H9 (cell line): Measurements from ENCODE around the gene TUBB2B. TPM values are rescaled to one million over a fixed set of nuclear protein-coding genes. Genes with fewer than 3 reads are reported as not detected.

Source experiments
- DNase-seq: peaks from one replicate; pipeline ENCODE4 v3.0.0-alpha.2; 2017
- H2AFZ ChIP-seq: one replicate; pipeline ENCODE4 v1.6.1; 2013; ENCODE audit warnings: mild to moderate bottlenecking, low read length, control low read depth, moderate library complexity
- H2AK5ac ChIP-seq: 2 replicates; pipeline ENCODE4 v1.6.1; 2013; ENCODE audit warnings: low read length, control low read depth, mixed read lengths; ENCODE audit not compliant: insufficient read length
- H2BK120ac ChIP-seq: one replicate; pipeline ENCODE4 v1.6.1; 2013; ENCODE audit warnings: low read depth, mild to moderate bottlenecking, low read length, control low read depth, inconsistent platforms; ENCODE audit not compliant: poor library complexity, severe bottlenecking
- H2BK12ac ChIP-seq: 2 replicates; pipeline ENCODE4 v1.6.1; 2013; ENCODE audit warnings: low read length, control low read depth, mixed read lengths, low read depth; ENCODE audit not compliant: insufficient read length
- H2BK15ac ChIP-seq: 2 replicates; pipeline ENCODE4 v1.6.1; 2013; ENCODE audit warnings: low read depth, low read length, control low read depth
- H2BK20ac ChIP-seq: one replicate; pipeline ENCODE4 v1.6.1; 2013; ENCODE audit warnings: low read depth, mild to moderate bottlenecking, low read length, control low read depth, inconsistent platforms; ENCODE audit not compliant: poor library complexity, severe bottlenecking
- H2BK5ac ChIP-seq: 2 replicates; pipeline ENCODE4 v1.6.1; 2013; ENCODE audit warnings: low read length, control low read depth, mixed read lengths; ENCODE audit not compliant: insufficient read length
- H3K14ac ChIP-seq: 2 replicates; pipeline ENCODE4 v1.6.1; 2013; ENCODE audit warnings: low read length, control low read depth; ENCODE audit not compliant: insufficient read depth
- H3K18ac ChIP-seq: 2 replicates; pipeline ENCODE4 v1.6.1; 2013; ENCODE audit warnings: low read depth, mild to moderate bottlenecking, mixed read lengths, low read length, control low read depth; ENCODE audit not compliant: insufficient read length
- H3K23ac ChIP-seq: 2 replicates; pipeline ENCODE4 v1.6.1; 2013; ENCODE audit warnings: low read length, control low read depth, mixed read lengths, low read depth; ENCODE audit not compliant: insufficient read length
- H3K23me2 ChIP-seq: 2 replicates; pipeline ENCODE4 v1.6.1; 2013; ENCODE audit warnings: low read depth, mild to moderate bottlenecking, mixed read lengths, low read length, control low read depth; ENCODE audit not compliant: insufficient read length, poor library complexity, severe bottlenecking
- H3K27ac ChIP-seq: 2 replicates; pipeline ENCODE4 v1.5.1; 2013; ENCODE audit warnings: low read length, control low read depth, mixed read lengths, low read depth; ENCODE audit not compliant: insufficient read length
- H3K27me3 ChIP-seq: 2 replicates; pipeline ENCODE4 v1.6.1; 2013; ENCODE audit warnings: low read length, control low read depth, inconsistent platforms; ENCODE audit not compliant: insufficient read depth
- H3K4ac ChIP-seq: 2 replicates; pipeline ENCODE4 v1.6.1; 2013; ENCODE audit warnings: low read depth, mild to moderate bottlenecking, control low read depth, inconsistent platforms, low read length, moderate library complexity
- H3K4me1 ChIP-seq: 2 replicates; pipeline ENCODE4 v1.6.1; 2013; ENCODE audit warnings: low read length, control low read depth, inconsistent platforms; ENCODE audit not compliant: insufficient read depth
- H3K4me2 ChIP-seq: 2 replicates; pipeline ENCODE4 v1.6.1; 2013; ENCODE audit warnings: low read length, control low read depth, mixed read lengths; ENCODE audit not compliant: insufficient read length, insufficient read depth
- H3K56ac ChIP-seq: 2 replicates; pipeline ENCODE4 v1.6.1; 2013; ENCODE audit warnings: low read depth, mild to moderate bottlenecking, mixed read lengths, low read length, control low read depth; ENCODE audit not compliant: insufficient read length
- H3K79me1 ChIP-seq: 2 replicates; pipeline ENCODE4 v1.6.1; 2013; ENCODE audit warnings: low read depth, mild to moderate bottlenecking, moderate library complexity, low read length, control low read depth, inconsistent platforms; ENCODE audit not compliant: insufficient read depth, poor library complexity, severe bottlenecking
- H3K79me2 ChIP-seq: 2 replicates; pipeline ENCODE4 v1.6.1; 2013; ENCODE audit warnings: low read length, control low read depth, inconsistent platforms; ENCODE audit not compliant: insufficient read depth
- H3K9ac ChIP-seq: 2 replicates; pipeline ENCODE4 v1.6.1; 2013; ENCODE audit warnings: low read length, control low read depth, mixed read lengths; ENCODE audit not compliant: insufficient read length; ENCODE audit errors: extremely low read depth
- H3K9me3 ChIP-seq: one replicate; pipeline ENCODE4 v1.6.1; 2013; ENCODE audit warnings: low read depth, low read length, inconsistent platforms; ENCODE audit not compliant: control insufficient read depth
- H3T11ph ChIP-seq: one replicate; pipeline ENCODE4 v1.6.1; 2013; ENCODE audit warnings: mild to moderate bottlenecking, low read length, control low read depth, inconsistent platforms
- H4K20me1 ChIP-seq: one replicate; pipeline ENCODE4 v1.6.1; 2013; ENCODE audit not compliant: control insufficient read depth, insufficient read length, insufficient read depth
- H4K5ac ChIP-seq: 2 replicates; pipeline ENCODE4 v1.6.1; 2013; ENCODE audit warnings: low read depth, mild to moderate bottlenecking, mixed read lengths, low read length, control low read depth; ENCODE audit not compliant: insufficient read length
- H4K8ac ChIP-seq: replicated peaks from 2 replicates; pipeline ENCODE4 v1.6.1; 2013; ENCODE audit warnings: low read length, control low read depth, mixed read lengths, low read depth; ENCODE audit not compliant: insufficient read length
- H4K91ac ChIP-seq: 2 replicates; pipeline ENCODE4 v1.6.1; 2013; ENCODE audit warnings: low read depth, mild to moderate bottlenecking, moderate library complexity, mixed read lengths, low read length, control low read depth; ENCODE audit not compliant: insufficient read length
- H3K27ac Mint-ChIP-seq, 3 experiments: 2 replicates in 2 of 3; 3 replicates in 1 of 3; pipeline ENCODE4 v1.8.0; 2020 to 2021; ENCODE audit warnings: mixed read lengths in 3 of 3, mild to moderate bottlenecking in 1 of 3, moderate library complexity in 1 of 3
- H3K27me3 Mint-ChIP-seq: 2 replicates; pipeline ENCODE4 v1.8.0; 2021; ENCODE audit warnings: low read depth, mild to moderate bottlenecking, moderate library complexity, mixed read lengths
- H3K36me3 Mint-ChIP-seq, 3 experiments: 2 replicates in 2 of 3; 3 replicates in 1 of 3; pipeline ENCODE4 v1.8.0; 2020 to 2021; ENCODE audit warnings: low read depth in 3 of 3, mixed read lengths in 3 of 3; ENCODE audit not compliant: insufficient read depth in 1 of 3
- H3K4me1 Mint-ChIP-seq, 2 experiments: 2 replicates each; pipeline ENCODE4 v1.8.0; 2020; ENCODE audit warnings: mixed read lengths in 2 of 2
- H3K4me3 Mint-ChIP-seq, 2 experiments: 2 replicates in 1 of 2; 3 replicates in 1 of 2; pipeline ENCODE4 v1.8.0; 2020 to 2021; ENCODE audit warnings: mild to moderate bottlenecking in 2 of 2, mixed read lengths in 2 of 2, moderate library complexity in 1 of 2
- H3K9me3 Mint-ChIP-seq, 2 experiments: 2 replicates in 1 of 2; 3 replicates in 1 of 2; pipeline ENCODE4 v1.8.0; 2020; ENCODE audit warnings: mild to moderate bottlenecking in 2 of 2, mixed read lengths in 2 of 2, moderate library complexity in 1 of 2
- CTCF ChIP-seq: fragments of 200-600 bp; sonication (generic); conservative IDR thresholded peaks from 3 replicates; pipeline ENCODE4 v1.8.0; 2021; ENCODE audit warnings: antibody characterized with exemption, mild to moderate bottlenecking
- WGBS: extraction: QIAGEN DNeasy Blood & Tissue Kit; methylation state at CpG from one replicate; pipeline ENCODE4 v1.1.7; 2013; ENCODE audit warnings: missing lambda C conversion rate, low lambda C conversion rate, mixed read lengths; ENCODE audit not compliant: insufficient read length; ENCODE audit errors: extremely low coverage; 5-methylcytosine and 5-hydroxymethylcytosine counted together
- total RNA-seq: library from RNA; stranded (reverse); gene quantifications from 2 replicates; pipeline ENCODE4 v1.2.1, GENCODE V29; 2021

Gene TUBB2B
- total RNA-seq, 1 experiment from 2014 or later = 320 TPM

GRCh38 chr6:3252369-3252768, 24.9 kb upstream of the TUBB2B start:
- Histone ChIP-seq H2BK5ac (no peak overlapping the region), H3K27me3 (no peaks in the 10 kb centered on the region), H4K91ac (no peak overlapping the region), H3K14ac (no peak overlapping the region), H3K4ac (no peak overlapping the region), H3K79me2 (no peaks in the 10 kb centered on the region), H3K27ac (no peak overlapping the region), H2BK12ac (no peak overlapping the region), H3K4me1 (no peaks in the 10 kb centered on the region; the same call in 1 of the 2 replicates), H2AFZ (no peak overlapping the region), H3K23ac (no peak overlapping the region), H3K9ac (no peak overlapping the region), H3K79me1 (no peaks in the 10 kb centered on the region), H2BK15ac (no peak overlapping the region), H4K5ac (no peak overlapping the region), H2AK5ac (no peak overlapping the region), H4K8ac (no peak overlapping the region), H2BK20ac (no peak overlapping the region), H4K20me1 (no peaks in the 10 kb centered on the region), H3K56ac (no peak overlapping the region), H3K9me3 (no peaks in the 10 kb centered on the region), H3K23me2 (no peaks in the 10 kb centered on the region), H2BK120ac (no peak overlapping the region), H3T11ph (no peak overlapping the region), H3K4me2 (no peak overlapping the region), H3K18ac (no peak overlapping the region)
- DNase-seq = no peak
- no CpG with 5 or more reads among the region's 10 CpGs for WGBS
- no peak overlapping the region for H3K27ac Mint-ChIP-seq
- H3K36me3 Mint-ChIP-seq = peaks cover 5 to 7% (median 5%) of the 10 kb centered on the region in 3 experiments; a peak in 6 of 7 replicates
- H3K9me3 Mint-ChIP-seq = peaks cover 5 to 6% of the 10 kb centered on the region in 2 experiments; a peak in 4 of 5 replicates
- no peak overlapping the region; a peak in 1 of 5 replicates for H3K4me3 Mint-ChIP-seq
- TF ChIP-seq CTCF = no peak
- peaks cover 27 to 35% of the 10 kb centered on the region in 2 experiments for H3K4me1 Mint-ChIP-seq
- H3K27me3 Mint-ChIP-seq = peaks cover 21% of the 10 kb centered on the region
